Liver (tissue), 9 donors: Measurements from ENCODE around the gene FCGBP. TPM values are rescaled to one million over a fixed set of nuclear protein-coding genes. Genes with fewer than 3 reads are reported as not detected.
"Not testable (repeated sequence)": the region's sequence is repeated elsewhere in the genome, so short reads cannot be mapped to it uniquely, and the experiment has no call there.

ENCODE experiments used
- DNase-seq: peaks from one replicate; pipeline ENCODE4 v3.0.0-alpha.2; 2017; ENCODE audit warnings: low spot score
- H3K27ac ChIP-seq, 2 donors: one replicate each; pipeline ENCODE4 v1.7.0; 2013; ENCODE audit warnings: inconsistent platforms in 2 of 2, low read length in 2 of 2, control low read depth in 1 of 2, low read depth in 1 of 2, mild to moderate bottlenecking in 1 of 2
- H3K27me3 ChIP-seq, 4 donors: one replicate each; pipeline versions ENCODE4 v1.6.1 to v1.7.0; 2013; ENCODE audit warnings: low read length in 3 of 4, inconsistent platforms in 1 of 4, mild to moderate bottlenecking in 1 of 4, moderate library complexity in 1 of 4; ENCODE audit not compliant: control insufficient read depth in 4 of 4, insufficient read depth in 4 of 4
- H3K36me3 ChIP-seq, 4 donors: one replicate each; pipeline versions ENCODE4 v1.6.1 to v1.7.0; 2013; ENCODE audit warnings: low read length in 3 of 4, mild to moderate bottlenecking in 3 of 4, low read depth in 1 of 4, moderate library complexity in 1 of 4; ENCODE audit not compliant: control insufficient read depth in 4 of 4, insufficient read depth in 3 of 4
- H3K4me1 ChIP-seq, 4 donors: one replicate each; pipeline versions ENCODE4 v1.6.1 to v1.7.0; 2013; ENCODE audit warnings: low read length in 3 of 4, mild to moderate bottlenecking in 3 of 4, moderate library complexity in 1 of 4; ENCODE audit not compliant: control insufficient read depth in 4 of 4, insufficient read depth in 4 of 4
- H3K4me3 ChIP-seq, 3 donors: one replicate each; pipeline versions ENCODE4 v1.6.1 to v1.7.0; 2013; ENCODE audit warnings: low read length in 3 of 3, control low read depth in 1 of 3, low read depth in 1 of 3, mild to moderate bottlenecking in 1 of 3
- H3K9ac ChIP-seq, 2 donors: one replicate each; pipeline ENCODE4 v1.7.0; 2013; ENCODE audit warnings: low read length in 2 of 2, mild to moderate bottlenecking in 2 of 2, moderate library complexity in 2 of 2, control low read depth in 1 of 2, low read depth in 1 of 2
- H3K9me3 ChIP-seq, 4 donors: one replicate each; pipeline versions ENCODE4 v1.6.1 to v1.7.0; 2013; ENCODE audit warnings: low read length in 3 of 4; ENCODE audit not compliant: control insufficient read depth in 4 of 4
- FOXA1 ChIP-seq: IDR thresholded peaks from 2 replicates; pipeline ENCODE4 v1.6.1; 2016; ENCODE audit warnings: antibody characterized with exemption
- FOXA2 ChIP-seq: IDR thresholded peaks from 2 replicates; pipeline ENCODE4 v1.6.1; 2016; ENCODE audit warnings: antibody characterized with exemption
- JUND ChIP-seq, 2 donors: IDR thresholded peaks; 2 replicates each; pipeline ENCODE4 v1.6.1; 2016; ENCODE audit warnings: antibody characterized with exemption in 2 of 2
- RAD21 ChIP-seq, 2 donors: IDR thresholded peaks; 2 replicates each; pipeline ENCODE4 v1.6.1; 2016; ENCODE audit warnings: antibody characterized with exemption in 2 of 2, mild to moderate bottlenecking in 2 of 2
- SP1 ChIP-seq: IDR thresholded peaks from 2 replicates; pipeline ENCODE4 v1.6.1; 2018; ENCODE audit warnings: antibody characterized with exemption, mild to moderate bottlenecking
- TAF1 ChIP-seq: conservative IDR thresholded peaks from 2 replicates; pipeline ENCODE4 v1.6.1; 2016; ENCODE audit warnings: antibody characterized with exemption, mild to moderate bottlenecking
- YY1 ChIP-seq: IDR thresholded peaks from 2 replicates; pipeline ENCODE4 v1.6.1; 2016; ENCODE audit warnings: antibody characterized with exemption, mild to moderate bottlenecking
- WGBS: extraction: QIAGEN DNeasy Blood & Tissue Kit; methylation state at CpG from one replicate; pipeline ENCODE4 v1.1.7; 2013; 5-methylcytosine and 5-hydroxymethylcytosine counted together
- polyA plus RNA-seq, 2 donors: library from polyadenylated mRNA; stranded (reverse) in 1 of 2; unstranded in 1 of 2; fragments of 200-250 nt in 1 of 2; fragments of >200 nt in 1 of 2; fragmentation: Nextera tagmentation in 1 of 2; extraction: Ambion mirVana in 1 of 2; gene quantifications; one replicate each; pipeline versions ENCODE4 v1.2.1 to v1.2.3, GENCODE V29; 2013 to 2015
- total RNA-seq, 2 donors: library from RNA; depleted of rRNA; stranded (reverse); fragments of >200 nt; gene quantifications; one replicate each; pipeline ENCODE4 v1.2.3, GENCODE V29; 2014
- TF ChIP-seq, protein P1 (sequence below): fragments of 150-350 bp; IDR thresholded peaks from 2 replicates; pipeline ENCODE4 v1.5.1; 2017; ENCODE audit warnings: improper control_type of control experiment, low read depth, low read length; ENCODE audit not compliant: missing input control
- TF ChIP-seq, protein P2 (sequence below): IDR thresholded peaks from 2 replicates; pipeline ENCODE4 v1.6.1; 2016; ENCODE audit warnings: antibody characterized with exemption, mild to moderate bottlenecking
- TF ChIP-seq, protein P3 (sequence below): IDR thresholded peaks from 2 replicates; pipeline ENCODE4 v1.6.1; 2016; ENCODE audit warnings: antibody characterized with exemption
- TF ChIP-seq, protein P4 (sequence below): IDR thresholded peaks from 2 replicates; pipeline ENCODE4 v1.6.1; 2016; ENCODE audit warnings: antibody characterized with exemption
- donor health status: healthy.
- donor health status: healthy.
- donor health status: healthy.
- donor health status: healthy.
- donor health status: healthy.

FCGBP gene
- total and polyA plus RNA-seq, 4 donors = 0.08 to 32.9 (median 0.95) TPM

DNA sequence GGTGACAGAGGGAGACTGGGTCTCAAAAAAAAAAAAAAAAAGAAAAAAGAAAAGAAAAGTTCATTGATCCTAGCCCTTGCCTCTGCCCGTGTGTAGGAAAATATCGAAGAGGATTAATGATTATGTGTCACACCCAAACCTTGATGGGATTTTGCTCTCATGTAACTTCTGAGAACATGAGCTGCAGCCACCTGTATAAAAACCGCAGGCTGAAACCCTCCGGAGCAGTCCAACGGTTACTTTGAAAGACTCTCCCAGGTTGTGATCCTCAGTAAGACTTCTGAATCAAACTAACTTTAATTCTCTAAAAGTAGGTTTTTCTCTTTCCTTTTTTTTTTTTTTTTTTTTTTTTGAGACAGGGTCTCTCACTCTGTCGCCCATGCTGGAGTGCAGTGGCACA is 32.2 kb upstream of the FCGBP start:
- Histone ChIP-seq H3K27ac (no peak overlapping the region), H3K4me1 (peaks cover 0 to 13% (median 3%) of the 10 kb centered on the region in 4 donors), H3K9ac (no peak overlapping the region), H3K9me3 (no peaks in the 10 kb centered on the region), H3K27me3 (no peaks in the 10 kb centered on the region), H3K36me3 (peaks cover 0 to 3% (median 0%) of the 10 kb centered on the region in 4 donors), H3K4me3 (no peak overlapping the region)
- DNase-seq = no peak
- TF ChIP-seq FOXA2 (no peak), TAF1 (no peak), RAD21 (IDR thresholded peaks at IDR 0.05) (no peak)
- TF ChIP-seq, protein P1, sequence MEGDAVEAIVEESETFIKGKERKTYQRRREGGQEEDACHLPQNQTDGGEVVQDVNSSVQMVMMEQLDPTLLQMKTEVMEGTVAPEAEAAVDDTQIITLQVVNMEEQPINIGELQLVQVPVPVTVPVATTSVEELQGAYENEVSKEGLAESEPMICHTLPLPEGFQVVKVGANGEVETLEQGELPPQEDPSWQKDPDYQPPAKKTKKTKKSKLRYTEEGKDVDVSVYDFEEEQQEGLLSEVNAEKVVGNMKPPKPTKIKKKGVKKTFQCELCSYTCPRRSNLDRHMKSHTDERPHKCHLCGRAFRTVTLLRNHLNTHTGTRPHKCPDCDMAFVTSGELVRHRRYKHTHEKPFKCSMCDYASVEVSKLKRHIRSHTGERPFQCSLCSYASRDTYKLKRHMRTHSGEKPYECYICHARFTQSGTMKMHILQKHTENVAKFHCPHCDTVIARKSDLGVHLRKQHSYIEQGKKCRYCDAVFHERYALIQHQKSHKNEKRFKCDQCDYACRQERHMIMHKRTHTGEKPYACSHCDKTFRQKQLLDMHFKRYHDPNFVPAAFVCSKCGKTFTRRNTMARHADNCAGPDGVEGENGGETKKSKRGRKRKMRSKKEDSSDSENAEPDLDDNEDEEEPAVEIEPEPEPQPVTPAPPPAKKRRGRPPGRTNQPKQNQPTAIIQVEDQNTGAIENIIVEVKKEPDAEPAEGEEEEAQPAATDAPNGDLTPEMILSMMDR = no peak
- WGBS = 91% methylated on average over 6 of the region's 6 CpGs

DNA sequence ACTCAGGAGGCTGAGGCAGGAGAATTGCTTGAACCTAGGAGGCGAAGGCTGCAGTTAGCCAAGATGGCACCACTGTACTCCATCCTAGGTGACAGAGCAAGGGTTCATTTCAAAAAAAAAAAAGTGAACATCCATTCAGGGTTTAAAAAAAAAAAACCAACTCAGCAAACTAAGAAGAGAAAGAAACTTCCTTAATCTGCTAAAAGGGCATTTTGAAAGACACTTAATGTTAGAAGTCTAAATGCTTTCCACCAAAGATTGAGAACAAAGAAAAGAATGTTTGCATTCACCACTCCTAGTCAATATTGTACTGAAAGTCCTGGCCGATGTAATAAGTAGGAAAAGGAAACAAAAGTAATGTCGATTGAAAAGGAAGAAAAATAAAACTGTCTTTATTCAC is 29.5 kb upstream of the FCGBP start:
- no peaks in the 10 kb centered on the region for H3K27me3 ChIP-seq
- no peaks in the 10 kb centered on the region for H3K4me1 ChIP-seq
- peaks cover 0 to 3% (median 0%) of the 10 kb centered on the region in 4 donors for H3K36me3 ChIP-seq
- DNase-seq = no peak
- no peaks in the 10 kb centered on the region for H3K9me3 ChIP-seq
- H3K27ac ChIP-seq = no peak overlapping the region
- no peak overlapping the region for H3K4me3 ChIP-seq
- H3K9ac ChIP-seq = no peak overlapping the region
- WGBS = 79% methylated on average over 3 of the region's 3 CpGs
- no peak for TF ChIP-seq FOXA2
- TF ChIP-seq, protein P2, sequence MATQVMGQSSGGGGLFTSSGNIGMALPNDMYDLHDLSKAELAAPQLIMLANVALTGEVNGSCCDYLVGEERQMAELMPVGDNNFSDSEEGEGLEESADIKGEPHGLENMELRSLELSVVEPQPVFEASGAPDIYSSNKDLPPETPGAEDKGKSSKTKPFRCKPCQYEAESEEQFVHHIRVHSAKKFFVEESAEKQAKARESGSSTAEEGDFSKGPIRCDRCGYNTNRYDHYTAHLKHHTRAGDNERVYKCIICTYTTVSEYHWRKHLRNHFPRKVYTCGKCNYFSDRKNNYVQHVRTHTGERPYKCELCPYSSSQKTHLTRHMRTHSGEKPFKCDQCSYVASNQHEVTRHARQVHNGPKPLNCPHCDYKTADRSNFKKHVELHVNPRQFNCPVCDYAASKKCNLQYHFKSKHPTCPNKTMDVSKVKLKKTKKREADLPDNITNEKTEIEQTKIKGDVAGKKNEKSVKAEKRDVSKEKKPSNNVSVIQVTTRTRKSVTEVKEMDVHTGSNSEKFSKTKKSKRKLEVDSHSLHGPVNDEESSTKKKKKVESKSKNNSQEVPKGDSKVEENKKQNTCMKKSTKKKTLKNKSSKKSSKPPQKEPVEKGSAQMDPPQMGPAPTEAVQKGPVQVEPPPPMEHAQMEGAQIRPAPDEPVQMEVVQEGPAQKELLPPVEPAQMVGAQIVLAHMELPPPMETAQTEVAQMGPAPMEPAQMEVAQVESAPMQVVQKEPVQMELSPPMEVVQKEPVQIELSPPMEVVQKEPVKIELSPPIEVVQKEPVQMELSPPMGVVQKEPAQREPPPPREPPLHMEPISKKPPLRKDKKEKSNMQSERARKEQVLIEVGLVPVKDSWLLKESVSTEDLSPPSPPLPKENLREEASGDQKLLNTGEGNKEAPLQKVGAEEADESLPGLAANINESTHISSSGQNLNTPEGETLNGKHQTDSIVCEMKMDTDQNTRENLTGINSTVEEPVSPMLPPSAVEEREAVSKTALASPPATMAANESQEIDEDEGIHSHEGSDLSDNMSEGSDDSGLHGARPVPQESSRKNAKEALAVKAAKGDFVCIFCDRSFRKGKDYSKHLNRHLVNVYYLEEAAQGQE = no peak
- no peak for TF ChIP-seq TAF1
- TF ChIP-seq JUND (IDR thresholded peaks at IDR 0.05) = no peak
- TF ChIP-seq YY1 = no peak
- TF ChIP-seq, protein P3, sequence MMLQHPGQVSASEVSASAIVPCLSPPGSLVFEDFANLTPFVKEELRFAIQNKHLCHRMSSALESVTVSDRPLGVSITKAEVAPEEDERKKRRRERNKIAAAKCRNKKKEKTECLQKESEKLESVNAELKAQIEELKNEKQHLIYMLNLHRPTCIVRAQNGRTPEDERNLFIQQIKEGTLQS = no peak
- TF ChIP-seq FOXA1 = no peak
- TF ChIP-seq, protein P4, sequence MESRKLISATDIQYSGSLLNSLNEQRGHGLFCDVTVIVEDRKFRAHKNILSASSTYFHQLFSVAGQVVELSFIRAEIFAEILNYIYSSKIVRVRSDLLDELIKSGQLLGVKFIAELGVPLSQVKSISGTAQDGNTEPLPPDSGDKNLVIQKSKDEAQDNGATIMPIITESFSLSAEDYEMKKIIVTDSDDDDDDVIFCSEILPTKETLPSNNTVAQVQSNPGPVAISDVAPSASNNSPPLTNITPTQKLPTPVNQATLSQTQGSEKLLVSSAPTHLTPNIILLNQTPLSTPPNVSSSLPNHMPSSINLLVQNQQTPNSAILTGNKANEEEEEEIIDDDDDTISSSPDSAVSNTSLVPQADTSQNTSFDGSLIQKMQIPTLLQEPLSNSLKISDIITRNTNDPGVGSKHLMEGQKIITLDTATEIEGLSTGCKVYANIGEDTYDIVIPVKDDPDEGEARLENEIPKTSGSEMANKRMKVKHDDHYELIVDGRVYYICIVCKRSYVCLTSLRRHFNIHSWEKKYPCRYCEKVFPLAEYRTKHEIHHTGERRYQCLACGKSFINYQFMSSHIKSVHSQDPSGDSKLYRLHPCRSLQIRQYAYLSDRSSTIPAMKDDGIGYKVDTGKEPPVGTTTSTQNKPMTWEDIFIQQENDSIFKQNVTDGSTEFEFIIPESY = no peak
- no peak for TF ChIP-seq SP1
- TF ChIP-seq, protein P1 = no peak

DNA sequence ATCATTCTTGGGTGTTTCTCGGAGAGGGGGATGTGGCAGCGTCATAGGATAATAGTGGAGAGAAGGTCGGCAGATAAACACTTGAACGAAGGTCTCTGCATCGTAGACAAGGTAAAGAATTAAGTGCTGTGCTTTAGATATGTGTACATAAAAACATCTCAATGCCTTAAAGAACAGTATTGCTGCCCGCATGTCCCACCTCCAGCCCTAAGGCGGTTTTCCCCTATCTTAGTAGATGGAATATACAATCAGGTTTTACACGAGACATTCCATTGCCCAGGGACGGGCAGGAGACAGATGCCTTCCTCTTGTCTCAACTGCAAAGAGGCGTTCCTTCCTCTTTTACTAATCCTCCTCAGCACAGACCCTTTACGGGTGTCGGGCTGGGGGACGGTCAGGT is 25.0 kb upstream of the FCGBP start:
- 77% methylated on average over 10 of the region's 13 CpGs for WGBS
- DNase-seq, H3K9me3 ChIP-seq, H3K27ac ChIP-seq, H3K4me1 ChIP-seq, H3K4me3 ChIP-seq, H3K36me3 ChIP-seq, H3K27me3 ChIP-seq, H3K9ac ChIP-seq: not testable (repeated sequence)

DNA sequence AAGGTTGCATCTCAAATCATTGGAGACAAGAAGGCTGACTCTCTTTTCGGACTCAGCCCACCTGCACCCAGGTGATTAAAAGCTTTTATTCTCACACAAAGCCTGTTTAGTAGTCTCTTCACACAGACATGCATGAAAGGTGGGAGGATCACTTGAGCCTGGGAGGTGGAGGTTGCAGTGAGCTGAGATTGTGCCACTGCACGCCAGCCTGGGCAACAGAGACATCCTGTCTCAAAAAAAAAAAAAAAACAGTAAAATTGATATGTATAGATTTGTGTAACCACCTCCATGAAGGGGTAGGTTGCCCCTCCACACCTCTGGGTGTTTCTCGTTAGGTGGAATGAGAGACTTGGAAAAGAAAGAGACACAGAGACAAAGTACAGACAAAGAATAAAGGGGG is 24.5 kb upstream of the FCGBP start:
- H3K27me3 ChIP-seq, H3K36me3 ChIP-seq, H3K27ac ChIP-seq, H3K9me3 ChIP-seq, H3K4me1 ChIP-seq, DNase-seq, H3K4me3 ChIP-seq, H3K9ac ChIP-seq: not testable (repeated sequence)
- 91% methylated on average over 3 of the region's 3 CpGs for WGBS
